IPS-18a (cell line): Measurements from ENCODE around the gene CAB39.

Source experiments
- H3K27ac ChIP-seq: one replicate; pipeline ENCODE4 v1.5.1; 2013; ENCODE audit warnings: low read length
- H3K27me3 ChIP-seq: one replicate; pipeline ENCODE4 v1.6.1; 2013; ENCODE audit warnings: mild to moderate bottlenecking, low read length; ENCODE audit not compliant: control insufficient read depth, insufficient read depth
- H3K36me3 ChIP-seq: one replicate; pipeline ENCODE4 v1.6.1; 2013; ENCODE audit warnings: low read depth, low read length; ENCODE audit not compliant: control insufficient read depth
- H3K4me1 ChIP-seq: one replicate; pipeline ENCODE4 v1.6.1; 2013; ENCODE audit warnings: low read depth, low read length; ENCODE audit not compliant: control insufficient read depth
- H3K4me3 ChIP-seq: one replicate; pipeline ENCODE4 v1.5.1; 2013; ENCODE audit warnings: low read length
- H3K9ac ChIP-seq: one replicate; pipeline ENCODE4 v1.6.1; 2013; ENCODE audit warnings: mild to moderate bottlenecking, low read length, moderate library complexity
- H3K9me3 ChIP-seq: one replicate; pipeline ENCODE4 v1.6.1; 2013; ENCODE audit warnings: low read depth, low read length; ENCODE audit not compliant: control insufficient read depth

Gene CAB39

DNA sequence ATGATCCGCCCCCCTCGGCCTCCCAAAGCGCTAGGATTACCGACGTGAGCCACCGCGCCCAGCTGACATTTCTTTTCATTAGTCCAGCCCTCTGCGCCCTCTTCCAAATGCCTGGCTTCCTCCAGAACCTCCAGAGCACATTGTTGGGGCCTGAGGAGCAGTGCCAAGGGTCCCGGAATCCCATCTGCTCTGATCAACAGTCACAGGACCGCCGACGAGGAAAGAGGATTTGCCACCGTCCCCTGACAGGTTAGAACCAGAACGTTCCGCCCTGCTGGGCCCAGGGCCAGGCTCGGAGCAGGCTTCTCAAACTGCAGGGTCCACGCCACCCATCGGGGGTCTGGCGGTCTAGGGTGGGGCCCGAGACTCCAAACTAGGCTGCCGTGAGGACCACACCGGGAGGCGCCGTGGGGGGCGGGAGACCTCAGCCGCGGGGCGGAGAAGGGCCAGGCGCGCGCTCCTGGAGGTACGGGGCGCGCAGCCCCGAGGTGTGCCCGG lies 115.2 kb downstream of the CAB39 start:
- Histone ChIP-seq H3K4me3 (no peak overlapping the region), H3K27me3 (no peaks in the 10 kb centered on the region), H3K9ac (no peak overlapping the region), H3K27ac (no peak overlapping the region), H3K9me3 (no peaks in the 10 kb centered on the region), H3K36me3 (no peaks in the 10 kb centered on the region), H3K4me1 (no peaks in the 10 kb centered on the region)

- Histone ChIP-seq H3K4me3 (no peak overlapping the region), H3K36me3 (no peaks in the 10 kb centered on the region), H3K4me1 (no peaks in the 10 kb centered on the region), H3K27me3 (no peaks in the 10 kb centered on the region), H3K9ac (no peak overlapping the region), H3K27ac (no peak overlapping the region), H3K9me3 (no peaks in the 10 kb centered on the region)
These were observed 115.8 kb downstream of the CAB39 start for GRCh38 chr2:230828272-230828961.

DNA sequence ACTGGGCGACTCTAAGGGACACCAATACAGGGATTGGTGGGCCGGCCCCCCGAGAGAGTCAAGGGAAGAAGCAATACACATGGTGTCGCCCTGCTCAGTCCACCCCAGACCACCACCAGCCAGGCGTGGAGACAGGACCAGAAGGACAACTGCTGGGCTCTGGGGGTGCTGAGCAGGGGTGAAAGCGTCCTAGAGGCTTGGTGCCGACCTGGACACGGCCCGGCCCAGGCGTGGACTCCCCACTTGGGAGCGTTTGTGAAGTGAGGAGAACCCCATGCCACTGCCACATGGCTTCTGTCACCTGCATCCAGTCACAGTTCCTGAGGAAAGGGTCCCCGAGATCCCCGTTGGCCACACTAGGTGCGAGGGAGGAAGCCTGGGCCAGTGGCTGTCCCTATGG lies 116.7 kb downstream of the CAB39 start:
- H3K9me3 ChIP-seq = no peaks in the 10 kb centered on the region
- H3K4me3 ChIP-seq = no peak overlapping the region
- no peak overlapping the region for H3K27ac ChIP-seq
- H3K36me3 ChIP-seq = no peaks in the 10 kb centered on the region
- H3K27me3 ChIP-seq = no peaks in the 10 kb centered on the region
- H3K4me1 ChIP-seq = no peaks in the 10 kb centered on the region
- no peak overlapping the region for H3K9ac ChIP-seq

DNA sequence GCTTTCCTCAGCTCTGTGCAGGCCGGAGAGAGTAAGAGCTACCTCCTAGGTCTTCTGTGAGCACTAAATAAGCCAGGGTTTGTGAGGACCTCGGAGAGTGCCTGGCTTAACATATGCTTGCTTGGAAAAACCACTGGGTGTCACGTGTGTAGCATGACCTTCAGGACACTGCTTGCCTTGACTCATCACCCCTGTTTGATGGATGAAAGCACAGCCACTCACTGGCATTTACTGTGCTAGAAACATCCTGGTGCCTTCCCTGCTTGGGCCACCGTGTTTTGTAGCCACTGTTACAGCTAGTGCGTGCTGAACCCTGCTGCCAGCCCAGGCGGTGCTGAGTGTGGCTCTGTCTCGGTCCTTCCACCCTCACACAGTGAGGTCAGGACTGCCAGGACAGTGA lies 117.3 kb downstream of the CAB39 start:
- H3K4me3 ChIP-seq = no peak overlapping the region
- H3K9me3 ChIP-seq = no peaks in the 10 kb centered on the region
- no peaks in the 10 kb centered on the region for H3K36me3 ChIP-seq
- H3K4me1 ChIP-seq = no peaks in the 10 kb centered on the region
- H3K27me3 ChIP-seq = no peaks in the 10 kb centered on the region
- H3K9ac ChIP-seq = no peak overlapping the region
- no peak overlapping the region for H3K27ac ChIP-seq

- Histone ChIP-seq H3K27me3 (no peaks in the 10 kb centered on the region), H3K27ac (no peak overlapping the region)
These were observed 117.8 kb downstream of the CAB39 start for GRCh38 chr2:230830428-230830827.

GRCh38 chr2:230840301-230840700 lies 127.7 kb downstream of the CAB39 start:
- Histone ChIP-seq H3K9me3 (no peaks in the 10 kb centered on the region), H3K36me3 (no peaks in the 10 kb centered on the region), H3K4me3 (no peak overlapping the region), H3K4me1 (no peaks in the 10 kb centered on the region), H3K27ac (no peak overlapping the region), H3K27me3 (no peaks in the 10 kb centered on the region), H3K9ac (no peak overlapping the region)

More at GRCh38 chr2:230830428-230830827, 117.8 kb downstream of the CAB39 start:
- no peak overlapping the region for H3K9ac ChIP-seq
- no peak overlapping the region for H3K4me3 ChIP-seq
- no peaks in the 10 kb centered on the region for H3K4me1 ChIP-seq
- no peaks in the 10 kb centered on the region for H3K9me3 ChIP-seq
- no peaks in the 10 kb centered on the region for H3K36me3 ChIP-seq

GRCh38 chr2:230842473-230842872 lies 129.8 kb downstream of the CAB39 start:
- H3K9ac ChIP-seq = no peak overlapping the region
- H3K4me3 ChIP-seq = no peak overlapping the region
- no peaks in the 10 kb centered on the region for H3K4me1 ChIP-seq
- no peaks in the 10 kb centered on the region for H3K36me3 ChIP-seq
- H3K27ac ChIP-seq = no peak overlapping the region
- no peaks in the 10 kb centered on the region for H3K9me3 ChIP-seq
- no peaks in the 10 kb centered on the region for H3K27me3 ChIP-seq

DNA sequence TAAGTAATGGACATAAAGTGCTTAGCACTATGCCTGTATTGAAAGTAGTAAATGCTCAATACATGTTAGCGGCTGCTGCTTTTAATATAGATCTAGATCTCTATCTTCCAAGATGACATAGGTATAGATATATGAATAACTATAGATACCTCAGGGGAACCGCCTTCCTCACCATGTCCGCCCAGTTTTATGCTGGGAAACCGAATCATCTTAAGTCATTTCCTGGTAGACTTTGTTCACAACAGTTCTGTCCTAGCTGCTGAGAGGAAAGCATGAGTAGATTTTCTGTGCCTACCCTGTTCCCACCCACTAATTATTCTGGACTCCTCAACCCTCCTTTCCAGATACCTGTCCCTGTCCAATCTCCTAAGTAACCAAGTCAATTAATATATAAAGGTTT lies 130.5 kb downstream of the CAB39 start:
- Histone ChIP-seq H3K4me1 (peaks cover under 1% of the 10 kb centered on the region), H3K9ac (no peak overlapping the region), H3K9me3 (no peaks in the 10 kb centered on the region), H3K27ac (no peak overlapping the region), H3K27me3 (no peaks in the 10 kb centered on the region), H3K36me3 (no peaks in the 10 kb centered on the region), H3K4me3 (no peak overlapping the region)

- Histone ChIP-seq H3K27me3 (peaks cover 8% of the 10 kb centered on the region), H3K4me1 (peaks cover 4% of the 10 kb centered on the region), H3K27ac (no peak overlapping the region), H3K9me3 (no peaks in the 10 kb centered on the region), H3K9ac (no peak overlapping the region), H3K36me3 (no peaks in the 10 kb centered on the region), H3K4me3 (no peak overlapping the region)
These were observed 133.7 kb downstream of the CAB39 start for GRCh38 chr2:230846360-230846759.

- Histone ChIP-seq H3K9ac (no peak overlapping the region), H3K27me3 (peaks cover 8% of the 10 kb centered on the region), H3K27ac (no peak overlapping the region), H3K4me1 (peaks cover 4% of the 10 kb centered on the region), H3K4me3 (no peak overlapping the region), H3K36me3 (no peaks in the 10 kb centered on the region), H3K9me3 (no peaks in the 10 kb centered on the region)
These were observed 135.3 kb downstream of the CAB39 start for GRCh38 chr2:230847883-230848388.

DNA sequence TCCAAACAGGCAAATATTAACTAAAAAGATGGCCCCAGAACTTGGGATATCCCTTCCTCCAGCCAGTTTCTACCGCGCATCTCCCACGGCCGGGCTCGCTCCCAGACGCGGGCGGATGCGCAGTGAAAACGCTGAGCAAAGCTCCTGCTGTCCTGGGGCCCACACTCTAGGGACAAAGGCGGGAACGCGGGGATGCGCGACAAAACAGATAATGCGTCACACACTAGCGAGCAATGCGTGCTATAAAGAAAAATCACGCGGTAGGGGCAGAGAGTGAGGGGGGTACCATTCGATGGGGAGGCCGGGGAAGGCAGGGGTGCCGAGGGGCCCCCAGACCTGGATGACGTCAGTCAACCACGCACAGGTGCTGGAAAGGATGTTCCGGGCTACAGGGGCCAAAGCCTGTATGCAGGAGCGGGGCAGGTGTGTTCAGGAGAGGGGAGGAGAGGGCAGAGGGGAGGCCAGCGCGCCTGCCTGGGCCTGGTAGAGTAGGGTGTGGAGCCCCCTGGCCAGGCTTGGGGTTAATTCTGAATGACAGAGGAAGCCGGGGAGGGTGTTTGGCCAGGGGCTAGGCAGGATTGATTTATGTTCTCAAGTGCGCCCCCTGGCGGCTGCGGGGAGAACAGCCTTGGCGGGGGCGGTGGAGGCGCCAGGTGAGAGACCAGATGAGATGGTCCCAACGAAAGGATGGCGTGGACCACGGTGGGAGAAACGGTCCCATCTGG lies 137.2 kb downstream of the CAB39 start:
- Histone ChIP-seq H3K4me3 (no peak overlapping the region), H3K9me3 (no peaks in the 10 kb centered on the region), H3K9ac (no peak overlapping the region), H3K27ac (no peak overlapping the region), H3K4me1 (peaks cover 4% of the 10 kb centered on the region), H3K36me3 (no peaks in the 10 kb centered on the region), H3K27me3 (peaks cover 8% of the 10 kb centered on the region)

GRCh38 chr2:230850358-230850658 lies 137.7 kb downstream of the CAB39 start:
- no peak overlapping the region for H3K4me3 ChIP-seq
- peaks cover 8% of the 10 kb centered on the region for H3K27me3 ChIP-seq
- H3K9me3 ChIP-seq = no peaks in the 10 kb centered on the region
- H3K9ac ChIP-seq = no peak overlapping the region
- H3K36me3 ChIP-seq = no peaks in the 10 kb centered on the region
- no peak overlapping the region for H3K27ac ChIP-seq
- peaks cover 4% of the 10 kb centered on the region for H3K4me1 ChIP-seq
